ENCODE measurements around the gene NDE1. TPM values are rescaled to one million over a fixed set of nuclear protein-coding genes. Genes with fewer than 3 reads are reported as not detected.

Gene NDE1
- total and polyA plus RNA-seq, 9 of the 15 experiments (the other 6 are each of a cell fraction or from before 2014, with no cell fraction given) = 3.1 to 59.9 (median 30.0) TPM

DNA sequence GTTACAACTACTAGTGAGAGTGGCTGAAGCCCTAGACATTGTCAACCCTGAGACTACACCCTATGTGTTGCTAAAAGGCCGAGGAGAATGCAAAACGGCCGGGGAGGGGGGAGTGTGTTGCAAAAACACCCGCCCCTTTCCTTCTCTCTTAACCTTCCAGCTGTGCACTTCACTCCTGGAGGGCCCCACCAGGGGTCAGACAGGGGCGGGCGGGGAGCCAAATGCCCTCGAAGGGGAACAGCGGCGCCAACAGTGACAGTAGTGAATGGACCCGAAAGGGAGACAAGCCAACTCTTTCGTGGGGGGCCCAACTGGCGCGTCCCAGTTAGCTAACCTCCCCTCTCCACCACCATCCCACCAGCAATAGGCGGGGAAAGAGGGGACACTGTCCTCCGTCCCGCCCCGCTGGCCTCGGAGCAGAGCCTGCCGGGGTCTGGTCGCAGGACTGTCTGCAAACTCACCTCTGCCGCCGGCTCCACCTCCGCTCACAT is 7.4 kb upstream of the NDE1 start (continued):
- no peak for TF ChIP-seq STAG1 (CRISPR knock-in tag; IDR thresholded peaks at IDR 0.05; ENCODE audit: borderline replicate concordance)
- peak; percentile 41 for TF ChIP-seq NEUROD1 (IDR thresholded peaks at IDR 0.05; ENCODE audit: borderline replicate concordance, low read depth, low read length, partially characterized antibody)
- no peak for TF ChIP-seq HDAC2 (IDR thresholded peaks at IDR 0.05)
- peak; percentile 34 for TF ChIP-seq FIP1L1 (IDR thresholded peaks at IDR 0.05; ENCODE audit: low read depth, low read length, poor library complexity, severe bottlenecking)
- 0 out of 2 replicates have a peak, but pooled peaks have one; percentile 25 for TF ChIP-seq ZNF12 (CRISPR knock-in tag; IDR thresholded peaks at IDR 0.05)
- no peak for TF ChIP-seq TEAD2 (tag; IDR thresholded peaks at IDR 0.05)
- TF ChIP-seq SAFB2 (IDR thresholded peaks at IDR 0.05; ENCODE audit: borderline replicate concordance, low read depth, low read length, severe bottlenecking) = no peak
- peak; percentile 83 for TF ChIP-seq SP1 (CRISPR knock-in tag; IDR thresholded peaks at IDR 0.05)
- no peak for TF ChIP-seq ZBTB34 (CRISPR knock-in tag; IDR thresholded peaks at IDR 0.05)
- TF ChIP-seq ZNF589 (CRISPR knock-in tag; IDR thresholded peaks at IDR 0.05; ENCODE audit: low read depth) = no peak
- no peak for TF ChIP-seq SETDB1 (IDR thresholded peaks at IDR 0.05; ENCODE audit: low read length)
- no peak for TF ChIP-seq PURB (CRISPR knock-in tag; IDR thresholded peaks at IDR 0.05; ENCODE audit: low read depth)
- TF ChIP-seq HCFC1 (IDR thresholded peaks at IDR 0.05; ENCODE audit: low read depth, low read length) = 0 out of 2 replicates have a peak, but pooled peaks have one; percentile 47
- TF ChIP-seq MAZ (CRISPR knock-in tag; conservative IDR thresholded peaks at IDR 0.05 in 1 of 2, IDR thresholded peaks at IDR 0.05 in 1 of 2) = peak; percentile 84 to 89
- TF ChIP-seq ZC3H11A (IDR thresholded peaks at IDR 0.05; ENCODE audit: low read depth, low read length) = no peak
- TF ChIP-seq ZNF584 (CRISPR knock-in tag; IDR thresholded peaks at IDR 0.05; ENCODE audit: low read depth) = no peak
- TF ChIP-seq HDAC8 (tag; IDR thresholded peaks at IDR 0.05) = no peak
- peak; percentile 21 for TF ChIP-seq CTBP1 (IDR thresholded peaks at IDR 0.05; ENCODE audit: borderline replicate concordance)
- TF ChIP-seq MTA1 (IDR thresholded peaks at IDR 0.05; ENCODE audit: borderline replicate concordance) = no peak; the same call in 1 of the 2 replicates
- TF ChIP-seq CXXC5 (CRISPR knock-in tag; IDR thresholded peaks at IDR 0.05) = peak; percentile 52
- peak; percentile 98 for TF ChIP-seq ATF7 (IDR thresholded peaks at IDR 0.05)
- no peak for TF ChIP-seq MAFG (tag; conservative IDR thresholded peaks at IDR 0.05)
- TF ChIP-seq RBM15 (IDR thresholded peaks at IDR 0.05; ENCODE audit: insufficient read depth, low read length) = no peak
- TF ChIP-seq ILK (tag; IDR thresholded peaks at IDR 0.05; ENCODE audit: borderline replicate concordance, low read depth) = no peak
- TF ChIP-seq, protein P1, sequence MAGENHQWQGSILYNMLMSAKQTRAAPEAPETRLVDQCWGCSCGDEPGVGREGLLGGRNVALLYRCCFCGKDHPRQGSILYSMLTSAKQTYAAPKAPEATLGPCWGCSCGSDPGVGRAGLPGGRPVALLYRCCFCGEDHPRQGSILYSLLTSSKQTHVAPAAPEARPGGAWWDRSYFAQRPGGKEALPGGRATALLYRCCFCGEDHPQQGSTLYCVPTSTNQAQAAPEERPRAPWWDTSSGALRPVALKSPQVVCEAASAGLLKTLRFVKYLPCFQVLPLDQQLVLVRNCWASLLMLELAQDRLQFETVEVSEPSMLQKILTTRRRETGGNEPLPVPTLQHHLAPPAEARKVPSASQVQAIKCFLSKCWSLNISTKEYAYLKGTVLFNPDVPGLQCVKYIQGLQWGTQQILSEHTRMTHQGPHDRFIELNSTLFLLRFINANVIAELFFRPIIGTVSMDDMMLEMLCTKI (IDR thresholded peaks at IDR 0.05; ENCODE audit: partially characterized antibody) = no peak
- no peak for TF ChIP-seq ZNF696 (CRISPR knock-in tag; conservative IDR thresholded peaks at IDR 0.05)
- no peak for TF ChIP-seq U2AF2 (optimal IDR thresholded peaks at IDR 0.05; ENCODE audit: low read depth, low read length)
- TF ChIP-seq GTF2E2 (tag; IDR thresholded peaks at IDR 0.05) = no peak
- no peak for TF ChIP-seq ARHGAP35 (IDR thresholded peaks at IDR 0.05; ENCODE audit: partially characterized antibody)
